H1 (cell line): Measurements from ENCODE around the gene ADAMTS16. TPM values are rescaled to one million over a fixed set of nuclear protein-coding genes. Genes with fewer than 3 reads are reported as not detected.

Experiments used
- CHD7 ChIP-seq: fragments of 300-600 bp; sonication (generic); IDR thresholded peaks from 2 replicates; pipeline ENCODE4 v1.7.1; 2012; ENCODE audit warnings: low read length, moderate library complexity, mild to moderate bottlenecking, inconsistent platforms; ENCODE audit not compliant: insufficient replicate concordance
- polyA plus RNA-seq, 7 experiments: library from polyadenylated mRNA; depleted of rRNA in 3 of 7; stranded (reverse) in 5 of 7; unstranded in 2 of 7; fragments of >200 nt in 5 of 7; fragments of 200-250 nt in 2 of 7; gene quantifications; 1 replicate in 5 of 7; 2 replicates in 1 of 7; 4 replicates in 1 of 7; pipeline versions ENCODE4 v1.2.1 to v1.2.3, GENCODE V29; 2011 to 2013; ENCODE audit warnings: missing spikeins in 2 of 7, mixed read lengths in 2 of 7
- total RNA-seq: library from RNA; stranded (reverse); fragmentation: NEBNext Ultra II Directional; extraction: Animal tissue kit (Norgen Biotek cat#: 25700); gene quantifications from 2 replicates; pipeline ENCODE4 v1.2.1, GENCODE V29; 2021
- TF ChIP-seq, protein P1 (sequence below): IDR thresholded peaks from 2 replicates; pipeline ENCODE4 v1.6.1; 2011; ENCODE audit warnings: low read length, improper control_type of control experiment

The ADAMTS16 gene
- total and polyA plus RNA-seq, 2 of the 8 experiments (the other 6 are each of a cell fraction or from before 2014, with no cell fraction given): 3.7 to 16.0 TPM

DNA sequence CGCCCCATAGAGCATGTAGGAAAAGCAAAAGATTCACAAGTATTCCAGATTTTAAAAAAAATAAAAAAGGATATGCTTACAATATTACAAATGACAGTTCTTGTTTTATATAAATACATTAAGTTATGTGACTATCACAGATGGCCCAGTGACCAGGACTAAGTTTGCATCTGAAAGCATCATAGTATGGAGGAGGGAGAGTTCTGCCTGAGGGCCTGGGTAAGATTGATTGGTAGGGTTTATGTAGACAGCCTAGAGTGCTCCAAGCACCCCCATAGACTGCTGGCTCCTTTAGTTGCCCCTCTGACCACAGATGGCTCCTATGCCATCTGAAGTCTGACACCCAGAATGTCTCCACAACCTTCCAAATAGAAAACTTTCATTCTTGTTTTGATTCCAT lies 48.0 kb upstream of the ADAMTS16 start (continued):
- no peak for TF ChIP-seq CHD7
- TF ChIP-seq, protein P1, sequence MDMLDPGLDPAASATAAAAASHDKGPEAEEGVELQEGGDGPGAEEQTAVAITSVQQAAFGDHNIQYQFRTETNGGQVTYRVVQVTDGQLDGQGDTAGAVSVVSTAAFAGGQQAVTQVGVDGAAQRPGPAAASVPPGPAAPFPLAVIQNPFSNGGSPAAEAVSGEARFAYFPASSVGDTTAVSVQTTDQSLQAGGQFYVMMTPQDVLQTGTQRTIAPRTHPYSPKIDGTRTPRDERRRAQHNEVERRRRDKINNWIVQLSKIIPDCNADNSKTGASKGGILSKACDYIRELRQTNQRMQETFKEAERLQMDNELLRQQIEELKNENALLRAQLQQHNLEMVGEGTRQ: no peak
